ENCODE results near the gene NIP7. TPM values are rescaled to one million over a fixed set of nuclear protein-coding genes. Genes with fewer than 3 reads are reported as not detected.
"Not testable (repeated sequence)": the region's sequence is repeated elsewhere in the genome, so short reads cannot be mapped to it uniquely, and the experiment has no call there.

NIP7 gene
- total RNA-seq (2021; ENCODE audit: unreplicated experiment) (35.3 TPM), Bru-seq, nascent RNA (percentile 96 among the genes with signal in this experiment), BruChase-seq, experiment 1, labeled RNA remaining after a 2-hour chase (percentile 99 among the genes with signal in this experiment), BruChase-seq, experiment 2, labeled RNA remaining after a 6-hour chase (percentile 98 among the genes with signal in this experiment)
- polyA plus RNA-seq (2012; ENCODE audit: insufficient read length): 31.2 TPM
- long read RNA-seq, transcript NIP7-201 (5 exons, 2,402 nt): major isoform, 53 of 78 reads
- long read RNA-seq, partial matches to known transcripts: 2 of 78 reads
- long read RNA-seq, other reads (novel, unspliced or antisense): 21 of 78 reads

DNA sequence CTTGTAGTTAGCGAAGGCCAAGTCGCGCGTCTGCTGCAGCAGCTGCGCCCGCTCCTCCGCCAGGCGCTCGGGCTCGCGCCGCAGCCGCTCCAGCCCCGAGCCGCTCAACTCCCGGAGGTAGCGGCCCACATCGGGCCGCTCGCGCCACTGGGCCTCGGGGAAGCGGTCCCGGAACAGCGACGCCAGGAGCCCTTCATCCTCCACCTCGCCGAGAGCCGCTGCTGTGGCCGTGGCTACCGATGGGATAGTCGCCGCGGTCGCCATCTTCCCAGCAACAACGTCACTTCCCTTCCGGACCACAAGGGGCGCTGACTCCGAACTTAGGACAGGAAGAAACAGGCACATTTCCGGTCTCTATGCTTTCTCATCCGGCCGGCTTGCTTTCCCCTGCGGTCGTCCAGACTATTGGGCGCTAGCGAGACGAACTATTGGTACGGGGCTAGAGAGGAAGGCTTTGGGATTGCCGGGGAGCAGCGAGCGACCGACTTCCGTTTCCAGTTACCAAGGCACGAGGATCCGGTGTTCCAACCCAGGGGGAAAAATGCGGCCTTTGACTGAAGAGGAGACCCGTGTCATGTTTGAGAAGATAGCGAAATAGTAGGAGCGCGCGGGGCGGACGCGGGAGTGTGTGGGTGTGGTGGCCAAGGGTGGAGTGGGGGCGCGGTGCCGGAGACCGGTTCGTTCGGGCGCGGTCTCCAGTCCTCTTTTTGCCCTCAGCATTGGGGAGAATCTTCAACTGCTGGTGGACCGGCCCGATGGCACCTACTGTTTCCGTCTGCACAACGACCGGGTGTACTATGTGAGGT is at the start of gene NIP7, which contains the start of gene COG8:
Gene NIP7 (plus strand): TSS at position 484 of the 806 bp plus-strand sequence. CDS start 58 bp downstream, at position 542.
Gene COG8 (minus strand): TSS at position 276 of the 806 bp plus-strand sequence. CDS start 12 bp downstream, at position 264.
- Histone ChIP-seq H3K27ac (ENCODE audit: low read length) (peak within 1 kb of the TSS; percentile 93), H3K9me3 (ENCODE audit: control insufficient read depth, insufficient read depth, low read depth, low read length) (no peaks in the 10 kb centered on the region), H3K4me1 (ENCODE audit: control insufficient read depth, insufficient read depth, low read length) (peaks cover 17% of the 10 kb centered on the region; the same call in 1 of the 2 replicates), H3K27me3 (ENCODE audit: control insufficient read depth, insufficient read depth, low read length) (no peaks in the 10 kb centered on the region), H3K36me3 (ENCODE audit: control insufficient read depth, insufficient read depth, low read length) (peaks cover 19% of the 10 kb centered on the region), H3K4me3 (ENCODE audit: low read depth in 2 of 2, low read length in 2 of 2) (peak within 1 kb of the TSS; percentile 93 to 95)
- ATAC-seq (peak; percentile 99), DNase-seq (ENCODE audit: low read depth, low spot score) (peak; percentile 84)
- ChIA-PET CTCF (interaction anchor here (0.6 kb wide), 1 partner anchor 387 kb away, joined by 3 read pairs; no protein-coding TSS in a partner anchor), POLR2A (no interaction called here)
- TSS peak; percentile 93 for BruUV-seq (replicated peaks)
- intact Hi-C loops (cut with micrococcal nuclease; ENCODE audit: unreplicated experiment): no loop called here
- in situ Hi-C loops (cut with HindIII; ENCODE audit: low pct_unique_long_range_greater_than_20kb, low sequenced_read_pairs): no loop called here
- TF ChIP-seq, protein P1, sequence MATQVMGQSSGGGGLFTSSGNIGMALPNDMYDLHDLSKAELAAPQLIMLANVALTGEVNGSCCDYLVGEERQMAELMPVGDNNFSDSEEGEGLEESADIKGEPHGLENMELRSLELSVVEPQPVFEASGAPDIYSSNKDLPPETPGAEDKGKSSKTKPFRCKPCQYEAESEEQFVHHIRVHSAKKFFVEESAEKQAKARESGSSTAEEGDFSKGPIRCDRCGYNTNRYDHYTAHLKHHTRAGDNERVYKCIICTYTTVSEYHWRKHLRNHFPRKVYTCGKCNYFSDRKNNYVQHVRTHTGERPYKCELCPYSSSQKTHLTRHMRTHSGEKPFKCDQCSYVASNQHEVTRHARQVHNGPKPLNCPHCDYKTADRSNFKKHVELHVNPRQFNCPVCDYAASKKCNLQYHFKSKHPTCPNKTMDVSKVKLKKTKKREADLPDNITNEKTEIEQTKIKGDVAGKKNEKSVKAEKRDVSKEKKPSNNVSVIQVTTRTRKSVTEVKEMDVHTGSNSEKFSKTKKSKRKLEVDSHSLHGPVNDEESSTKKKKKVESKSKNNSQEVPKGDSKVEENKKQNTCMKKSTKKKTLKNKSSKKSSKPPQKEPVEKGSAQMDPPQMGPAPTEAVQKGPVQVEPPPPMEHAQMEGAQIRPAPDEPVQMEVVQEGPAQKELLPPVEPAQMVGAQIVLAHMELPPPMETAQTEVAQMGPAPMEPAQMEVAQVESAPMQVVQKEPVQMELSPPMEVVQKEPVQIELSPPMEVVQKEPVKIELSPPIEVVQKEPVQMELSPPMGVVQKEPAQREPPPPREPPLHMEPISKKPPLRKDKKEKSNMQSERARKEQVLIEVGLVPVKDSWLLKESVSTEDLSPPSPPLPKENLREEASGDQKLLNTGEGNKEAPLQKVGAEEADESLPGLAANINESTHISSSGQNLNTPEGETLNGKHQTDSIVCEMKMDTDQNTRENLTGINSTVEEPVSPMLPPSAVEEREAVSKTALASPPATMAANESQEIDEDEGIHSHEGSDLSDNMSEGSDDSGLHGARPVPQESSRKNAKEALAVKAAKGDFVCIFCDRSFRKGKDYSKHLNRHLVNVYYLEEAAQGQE (IDR thresholded peaks at IDR 0.05; ENCODE audit: insufficient read depth in 1 of 2, low read depth in 2 of 2, low read length in 1 of 2): peak in 1 of 2 experiments; percentile 54; a peak in 1 of 4 replicates
- TF ChIP-seq POLR2AphosphoS5 (IDR thresholded peaks at IDR 0.05; ENCODE audit: low read depth, low read length) (peak; percentile 77), SIN3A (IDR thresholded peaks at IDR 0.05; ENCODE audit: borderline replicate concordance, insufficient read depth, low read depth, low read length) (peak; percentile 22; the same call in 1 of the 2 replicates), TCF7L2 (IDR thresholded peaks at IDR 0.05; ENCODE audit: low read depth, low read length) (no peak)
- TF ChIP-seq, protein P2, sequence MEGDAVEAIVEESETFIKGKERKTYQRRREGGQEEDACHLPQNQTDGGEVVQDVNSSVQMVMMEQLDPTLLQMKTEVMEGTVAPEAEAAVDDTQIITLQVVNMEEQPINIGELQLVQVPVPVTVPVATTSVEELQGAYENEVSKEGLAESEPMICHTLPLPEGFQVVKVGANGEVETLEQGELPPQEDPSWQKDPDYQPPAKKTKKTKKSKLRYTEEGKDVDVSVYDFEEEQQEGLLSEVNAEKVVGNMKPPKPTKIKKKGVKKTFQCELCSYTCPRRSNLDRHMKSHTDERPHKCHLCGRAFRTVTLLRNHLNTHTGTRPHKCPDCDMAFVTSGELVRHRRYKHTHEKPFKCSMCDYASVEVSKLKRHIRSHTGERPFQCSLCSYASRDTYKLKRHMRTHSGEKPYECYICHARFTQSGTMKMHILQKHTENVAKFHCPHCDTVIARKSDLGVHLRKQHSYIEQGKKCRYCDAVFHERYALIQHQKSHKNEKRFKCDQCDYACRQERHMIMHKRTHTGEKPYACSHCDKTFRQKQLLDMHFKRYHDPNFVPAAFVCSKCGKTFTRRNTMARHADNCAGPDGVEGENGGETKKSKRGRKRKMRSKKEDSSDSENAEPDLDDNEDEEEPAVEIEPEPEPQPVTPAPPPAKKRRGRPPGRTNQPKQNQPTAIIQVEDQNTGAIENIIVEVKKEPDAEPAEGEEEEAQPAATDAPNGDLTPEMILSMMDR (IDR thresholded peaks at IDR 0.05): peak; percentile 77

DNA sequence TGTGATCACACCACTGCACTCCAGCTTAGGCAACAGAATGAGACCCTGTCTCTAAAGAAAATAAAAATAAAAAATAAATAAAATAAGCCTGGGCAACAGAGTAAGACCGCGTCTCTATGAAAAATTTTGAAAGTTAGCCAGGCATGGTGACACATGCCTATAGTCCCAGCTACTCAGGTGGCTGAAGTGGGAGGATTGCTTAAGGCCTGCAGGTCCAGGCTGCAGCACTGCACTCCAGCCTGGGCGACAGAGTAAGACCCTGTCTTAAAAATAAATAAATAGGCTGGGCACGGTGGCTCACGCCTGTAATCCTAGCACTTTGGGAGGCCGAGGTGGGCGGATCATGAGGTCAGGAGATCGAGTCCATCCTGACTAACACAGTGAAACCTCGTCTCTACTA is 47.9 kb upstream of the NIP7 start:
- H3K36me3 ChIP-seq (ENCODE audit: control insufficient read depth, insufficient read depth, low read length); H3K9me3 ChIP-seq (ENCODE audit: control insufficient read depth, insufficient read depth, low read depth, low read length); intact Hi-C loops (cut with micrococcal nuclease; ENCODE audit: unreplicated experiment); CTCF ChIA-PET; H3K4me1 ChIP-seq (ENCODE audit: control insufficient read depth, insufficient read depth, low read length); H3K27me3 ChIP-seq (ENCODE audit: control insufficient read depth, insufficient read depth, low read length); ATAC-seq; in situ Hi-C loops (cut with HindIII; ENCODE audit: low pct_unique_long_range_greater_than_20kb, low sequenced_read_pairs); DNase-seq (ENCODE audit: low read depth, low spot score); H3K27ac ChIP-seq (ENCODE audit: low read length); H3K4me3 ChIP-seq (ENCODE audit: low read depth in 2 of 2, low read length in 2 of 2); BruUV-seq (replicated peaks): not testable (repeated sequence)
- POLR2A ChIA-PET: interaction anchor here (0.5 kb wide), 1 partner anchor 157 kb away, joined by 12 read pairs; no protein-coding TSS in a partner anchor

All from Panc1 (cell line).